Measurements from ENCODE around the gene ZNF224. TPM values are rescaled to one million over a fixed set of nuclear protein-coding genes. Genes with fewer than 3 reads are reported as not detected.

Gene ZNF224
- 14.0 and 16.1 TPM in 2 replicates for total RNA-seq (2016; rRNA removed; fragmentation: Illumina TruSeq; extraction: Trizol)
- 1.4 and 2.7 TPM in 2 replicates for total RNA-seq (2016; cell fraction: cytosol; rRNA removed; fragmentation: Illumina TruSeq; extraction: Trizol; ENCODE audit: low read depth)
- 12.6 and 14.9 TPM in 2 replicates for total RNA-seq (2016; cell fraction: insoluble cytoplasmic fraction; rRNA removed; fragmentation: Illumina TruSeq; extraction: Trizol)
- 5.3 and 6.8 TPM in 2 replicates for total RNA-seq (2016; cell fraction: membrane; rRNA removed; fragmentation: Illumina TruSeq; extraction: Trizol)
- 25.4 and 26.1 TPM in 2 replicates for total RNA-seq (2016; cell fraction: nucleus; rRNA removed; fragmentation: Illumina TruSeq; extraction: Trizol)
- polyA plus RNA-seq (2011; rRNA removed): 13.0 TPM in 2 replicates
- polyA plus RNA-seq (2011; cell fraction: cytosol; rRNA removed): 3.7 and 5.2 TPM in 2 replicates
- 23.3 and 29.0 TPM in 2 replicates for polyA plus RNA-seq (2011; cell fraction: nucleus; rRNA removed)
- polyA plus RNA-seq (2012): 8.6 and 12.4 TPM in 2 replicates
- 0.21 and 0.29 TPM in 2 replicates for polyA plus RNA-seq (2016; cell fraction: cytosol; fragmentation: Illumina TruSeq; extraction: Trizol; ENCODE audit: low read depth)
- polyA plus RNA-seq (2016; cell fraction: insoluble cytoplasmic fraction; fragmentation: Illumina TruSeq; extraction: Trizol; ENCODE audit: low read depth): 4.6 and 5.5 TPM in 2 replicates
- 0.48 and 1.4 TPM in 2 replicates for polyA plus RNA-seq (2016; cell fraction: membrane; fragmentation: Illumina TruSeq; extraction: Trizol; ENCODE audit: low read depth)
- polyA plus RNA-seq (2016; cell fraction: nucleus; fragmentation: Illumina TruSeq; extraction: Trizol; ENCODE audit: insufficient read depth, low read depth): 58.1 and 62.2 TPM in 2 replicates
- polyA minus RNA-seq (2011; rRNA and poly(A)+ RNA removed; ENCODE audit: low replicate concordance): 6.4 and 10.4 TPM in 2 replicates
- polyA minus RNA-seq (2011; cell fraction: cytosol; rRNA and poly(A)+ RNA removed): 4.8 and 7.7 TPM in 2 replicates
- 37.5 and 48.6 TPM in 2 replicates for polyA minus RNA-seq (2011; cell fraction: nucleus; rRNA and poly(A)+ RNA removed)
- Bru-seq, nascent RNA: percentile 78 among the genes with signal in this experiment
- BruChase-seq, experiment 1, labeled RNA remaining after a 6-hour chase: percentile 90 among the genes with signal in this experiment
- percentile 87 among the genes with signal in this experiment for BruChase-seq, experiment 2, labeled RNA remaining after a 2-hour chase
- long read RNA-seq, experiment 1, partial matches to known transcripts: 0 of 4 reads
- long read RNA-seq, experiment 1, other reads (novel, unspliced or antisense): 1 of 4 reads
- long read RNA-seq, experiment 2, partial matches to known transcripts: 0 of 4 reads
- long read RNA-seq, experiment 2, other reads (novel, unspliced or antisense): 3 of 4 reads

DNA sequence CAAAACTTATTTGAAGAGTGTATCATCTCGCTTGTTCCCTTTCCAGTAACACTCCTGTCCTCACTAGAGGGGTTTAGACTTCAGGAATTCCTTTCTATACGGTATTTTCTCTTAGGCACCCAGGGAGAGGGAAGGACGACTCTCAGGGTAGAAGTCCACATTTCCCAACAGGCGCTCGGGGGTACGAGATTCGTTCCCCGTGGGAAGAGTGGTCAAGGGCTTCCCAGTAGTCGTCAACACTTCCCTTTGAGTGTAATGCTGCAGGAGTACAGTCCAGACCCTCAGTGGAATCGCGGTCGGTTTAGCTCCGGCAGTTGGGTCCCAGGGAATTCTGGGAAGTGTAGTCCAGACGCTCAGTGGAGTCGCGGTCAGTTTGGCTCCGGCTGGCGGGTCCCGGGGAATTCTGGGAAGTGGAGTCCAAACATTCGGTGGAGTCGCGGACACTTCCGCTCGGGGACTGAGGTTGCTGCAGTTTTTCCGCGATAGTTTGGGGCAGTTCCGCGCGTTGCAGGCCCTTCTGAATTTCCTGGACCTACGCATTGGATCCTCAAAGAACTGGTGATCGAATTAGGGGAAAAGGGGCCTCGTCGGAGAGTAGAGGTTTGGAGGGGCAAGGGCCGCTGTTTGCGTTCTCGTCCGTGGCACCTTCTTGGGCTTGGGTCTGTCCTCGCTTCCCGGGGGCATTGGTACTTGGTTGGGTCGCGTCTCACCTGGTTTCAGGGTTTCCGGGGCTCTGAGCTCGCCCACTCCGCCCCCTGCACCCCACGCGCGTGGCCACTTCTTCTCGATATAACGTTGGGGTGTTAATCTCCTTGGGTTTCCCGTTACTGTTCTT lies at the start of gene ZNF224:
Gene ZNF224, plus strand, starts transcription at position 431 of the 835 bp plus-strand sequence. CDS start 3,513 bp downstream, outside the sequence.
- Histone ChIP-seq H3K4me2 (ENCODE audit: low read depth, low read length) (peak within 1 kb of the TSS; percentile 94), H3K4me3 (replicated peaks in 1 of 3; ENCODE audit: insufficient read depth in 1 of 3, low read depth in 2 of 3, low read length in 3 of 3) (peak within 1 kb of the TSS; percentile 87 to 95 (median 87)), H3K9ac (ENCODE audit: insufficient read depth, low read depth, low read length) (peak within 1 kb of the TSS; percentile 82), H3K27me3 (ENCODE audit: control insufficient read depth in 1 of 2, insufficient read depth in 2 of 2, low read length in 2 of 2) (no peaks in the 10 kb centered on the region; a peak in 1 of 5 replicates), H3K27ac (ENCODE audit: extremely low read length, insufficient read depth, low read length) (peak within 1 kb of the TSS; percentile 65), H3K9me3 (ENCODE audit: low read length) (no peaks in the 10 kb centered on the region), H2AFZ (ENCODE audit: low read length) (peak within 1 kb of the TSS; percentile 99), H3K4me1 (ENCODE audit: insufficient read depth, low read length) (peaks cover 6% of the 10 kb centered on the region), H3K36me3 (replicated peaks in 1 of 2; ENCODE audit: control insufficient read depth in 1 of 2, insufficient read depth in 2 of 2, low read length in 2 of 2) (peaks cover 2 to 9% of the 10 kb centered on the region in 2 experiments; a peak in 2 of 5 replicates), H4K20me1 (ENCODE audit: insufficient read depth, low read length) (no peaks in the 10 kb centered on the region), H3K79me2 (ENCODE audit: insufficient read depth, low read length) (peaks cover 9% of the 10 kb centered on the region)
- under 1% methylated on average over 26 of the region's 50 CpGs for WGBS (ENCODE audit: low lambda C conversion rate)
- CTCF ChIA-PET (ENCODE audit: low intra/inter-chr PET ratio, low total read pairs): no interaction called here
- intact Hi-C loops (cut with micrococcal nuclease; ENCODE audit: unreplicated experiment) (loop anchor here (1.0 to 10.0 kb wide), 3 partner anchors 22 to 109 kb away; partner anchors contain the start of genes ZNF155, ZNF226 and ZNF284), in situ Hi-C loops (cut with HindIII; ENCODE audit: extremely low pct_ligation_motif_present, low pct_unique_long_range_greater_than_20kb) (no loop called here)
- POLR2A ChIA-PET: interaction anchor here (0.6 to 2.5 kb wide), 8 partner anchors 14 to 119 kb away, joined by 3 to 18 read pairs (median 5); partner anchors contain the start of genes ZNF223, ZNF225, ZNF226 and ZNF227
- peak; percentile 82 for FAIRE-seq
- BruUV-seq (replicated peaks): no TSS peak
- peak; percentile 99 for ATAC-seq
- peak; percentile 88 for DNase-seq (ENCODE audit: low spot score)
- TF ChIP-seq ZNF558 (CRISPR knock-in tag; IDR thresholded peaks at IDR 0.05; ENCODE audit: borderline replicate concordance) (no peak; the same call in 1 of the 2 replicates), NR2C2 (CRISPR knock-in tag; IDR thresholded peaks at IDR 0.05; ENCODE audit: borderline replicate concordance) (peak; percentile 93), ELF1 (CRISPR knock-in tag; IDR thresholded peaks at IDR 0.05) (peak; percentile 93), GABPB1 (CRISPR knock-in tag; IDR thresholded peaks at IDR 0.05) (peak; percentile 93), ZNF563 (CRISPR knock-in tag; IDR thresholded peaks at IDR 0.05) (peak; percentile 67), RFXAP (CRISPR knock-in tag; IDR thresholded peaks at IDR 0.05; ENCODE audit: borderline replicate concordance) (peak; percentile 84), GFI1 (CRISPR knock-in tag; IDR thresholded peaks at IDR 0.05; ENCODE audit: borderline replicate concordance) (no peak), IKZF1 (IDR thresholded peaks at IDR 0.05) (no peak), ONECUT2 (CRISPR knock-in tag; IDR thresholded peaks at IDR 0.05) (0 out of 2 replicates have a peak, but pooled peaks have one; percentile 15), ZFP36 (IDR thresholded peaks at IDR 0.05; ENCODE audit: borderline replicate concordance, low read depth, low read length, partially characterized antibody) (no peak)
- TF ChIP-seq, protein P1, sequence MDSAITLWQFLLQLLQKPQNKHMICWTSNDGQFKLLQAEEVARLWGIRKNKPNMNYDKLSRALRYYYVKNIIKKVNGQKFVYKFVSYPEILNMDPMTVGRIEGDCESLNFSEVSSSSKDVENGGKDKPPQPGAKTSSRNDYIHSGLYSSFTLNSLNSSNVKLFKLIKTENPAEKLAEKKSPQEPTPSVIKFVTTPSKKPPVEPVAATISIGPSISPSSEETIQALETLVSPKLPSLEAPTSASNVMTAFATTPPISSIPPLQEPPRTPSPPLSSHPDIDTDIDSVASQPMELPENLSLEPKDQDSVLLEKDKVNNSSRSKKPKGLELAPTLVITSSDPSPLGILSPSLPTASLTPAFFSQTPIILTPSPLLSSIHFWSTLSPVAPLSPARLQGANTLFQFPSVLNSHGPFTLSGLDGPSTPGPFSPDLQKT (CRISPR knock-in tag; IDR thresholded peaks at IDR 0.05; ENCODE audit: borderline replicate concordance): no peak

Data from HepG2 (cell line).